KMS-11 (cell line): ENCODE results near the gene GPS2.

Source experiments
- H2AFZ ChIP-seq: fragments of 200-600 bp; sonication (generic); 2 replicates; pipeline ENCODE4 v1.6.1; 2016; ENCODE audit warnings: antibody characterized with exemption, mixed run types, low read depth
- H3K27ac ChIP-seq: fragments of 200-600 bp; sonication (generic); 2 replicates; pipeline ENCODE4 v1.6.1; 2016; ENCODE audit warnings: mild to moderate bottlenecking, mixed run types
- H3K27me3 ChIP-seq: fragments of 200-600 bp; sonication (generic); 2 replicates; pipeline ENCODE4 v1.6.1; 2017; ENCODE audit warnings: mild to moderate bottlenecking, low read depth, mixed run types, moderate library complexity; ENCODE audit not compliant: insufficient read depth
- H3K36me3 ChIP-seq: fragments of 200-600 bp; sonication (generic); 2 replicates; pipeline ENCODE4 v1.6.1; 2017; ENCODE audit warnings: mild to moderate bottlenecking, mixed run types; ENCODE audit not compliant: insufficient read depth
- H3K4me1 ChIP-seq: fragments of 200-600 bp; sonication (generic); 2 replicates; pipeline ENCODE4 v1.6.1; 2016; ENCODE audit warnings: mild to moderate bottlenecking, low read depth, mixed run types; ENCODE audit not compliant: poor library complexity, severe bottlenecking
- H3K4me2 ChIP-seq: fragments of 200-600 bp; sonication (generic); 2 replicates; pipeline ENCODE4 v1.7.0; 2016; ENCODE audit warnings: mild to moderate bottlenecking, mixed run types
- H3K4me3 ChIP-seq: fragments of 200-600 bp; sonication (generic); IDR thresholded peaks from 2 replicates; pipeline ENCODE4 v1.6.1; 2017; ENCODE audit warnings: low read depth, low read length, mixed read lengths; ENCODE audit not compliant: insufficient read depth
- H3K79me2 ChIP-seq: fragments of 200-600 bp; sonication (generic); 2 replicates; pipeline ENCODE4 v1.6.1; 2016; ENCODE audit warnings: low read depth, mixed run types; ENCODE audit not compliant: insufficient read depth
- H3K9ac ChIP-seq: fragments of 200-600 bp; sonication (generic); 2 replicates; pipeline ENCODE4 v1.6.1; 2016; ENCODE audit warnings: mild to moderate bottlenecking, mixed run types
- H4K20me1 ChIP-seq: fragments of 200-600 bp; sonication (generic); 2 replicates; pipeline ENCODE4 v1.6.1; 2016; ENCODE audit warnings: mild to moderate bottlenecking, mixed run types; ENCODE audit not compliant: insufficient read depth
- CTCF ChIP-seq: fragments of 200-600 bp; sonication (generic); conservative IDR thresholded peaks from 2 replicates; pipeline ENCODE4 v1.6.1; 2017; ENCODE audit warnings: low read depth, mild to moderate bottlenecking, antibody characterized with exemption, low read length, moderate library complexity, mixed read lengths

GPS2 gene

GRCh38 chr17:7292729-7293128 is 22.4 kb downstream of the GPS2 start:
- Histone ChIP-seq H3K4me2 (no peak overlapping the region), H3K27me3 (0 out of 2 replicates have a peak, but pooled peaks cover 2% of the 10 kb centered on the region), H4K20me1 (no peaks in the 10 kb centered on the region), H3K36me3 (no peaks in the 10 kb centered on the region), H3K9ac (no peak overlapping the region), H3K27ac (no peak overlapping the region), H3K79me2 (no peaks in the 10 kb centered on the region), H2AFZ (no peak overlapping the region), H3K4me3 (no peak overlapping the region), H3K4me1 (no peaks in the 10 kb centered on the region)
- no peak for TF ChIP-seq CTCF

DNA sequence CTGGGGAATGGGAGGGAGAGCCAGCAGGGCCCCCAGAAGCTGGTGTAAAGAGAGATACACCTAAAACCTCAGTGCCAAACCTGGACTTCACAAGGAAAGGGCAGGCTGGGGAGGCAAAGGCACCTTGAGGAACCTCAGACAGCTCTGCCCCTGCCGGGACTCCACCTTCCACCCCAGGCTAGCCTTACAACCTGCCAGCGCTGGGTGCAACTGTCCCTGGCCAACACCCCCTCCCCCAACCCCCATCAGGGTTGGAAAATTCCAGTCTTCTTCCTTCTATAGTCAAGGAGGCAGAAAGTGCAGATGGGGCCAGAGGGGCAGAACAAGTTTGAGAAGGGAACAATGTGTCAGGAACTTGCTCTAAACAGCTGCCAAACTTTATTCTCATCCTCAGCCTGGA is 23.0 kb downstream of the GPS2 start:
- Histone ChIP-seq H2AFZ (no peak overlapping the region), H3K4me3 (no peak overlapping the region), H3K27me3 (0 out of 2 replicates have a peak, but pooled peaks cover 2% of the 10 kb centered on the region), H3K9ac (no peak overlapping the region), H3K36me3 (no peaks in the 10 kb centered on the region), H3K4me2 (no peak overlapping the region), H3K27ac (no peak overlapping the region), H3K79me2 (no peaks in the 10 kb centered on the region), H4K20me1 (no peaks in the 10 kb centered on the region), H3K4me1 (no peaks in the 10 kb centered on the region)
- no peak for TF ChIP-seq CTCF

DNA sequence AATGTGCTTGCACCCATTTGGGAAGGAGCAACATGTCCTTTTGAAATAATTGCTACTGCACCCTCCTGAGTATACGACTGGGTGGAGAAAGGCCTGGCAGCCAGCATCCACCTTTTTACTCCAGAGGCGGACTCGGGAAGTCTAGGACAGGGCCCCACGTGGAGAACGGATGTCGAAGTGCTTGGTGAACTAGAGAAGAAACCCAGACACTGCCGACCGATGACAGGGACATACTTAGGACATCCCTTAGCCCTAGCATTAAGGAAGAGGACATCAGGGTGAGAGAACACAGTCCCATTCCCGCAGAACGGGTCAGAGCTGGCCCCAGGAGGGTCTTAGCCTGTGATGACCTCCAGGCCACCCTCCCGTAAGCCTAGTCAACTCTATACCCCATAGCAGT is 24.5 kb downstream of the GPS2 start:
- Histone ChIP-seq H2AFZ (no peak overlapping the region), H3K79me2 (no peaks in the 10 kb centered on the region), H3K4me3 (no peak overlapping the region), H3K9ac (no peak overlapping the region), H3K4me1 (no peaks in the 10 kb centered on the region), H3K27ac (no peak overlapping the region), H3K4me2 (no peak overlapping the region), H3K36me3 (no peaks in the 10 kb centered on the region), H4K20me1 (no peaks in the 10 kb centered on the region), H3K27me3 (0 out of 2 replicates have a peak, but pooled peaks cover 2% of the 10 kb centered on the region)
- TF ChIP-seq CTCF = no peak

DNA sequence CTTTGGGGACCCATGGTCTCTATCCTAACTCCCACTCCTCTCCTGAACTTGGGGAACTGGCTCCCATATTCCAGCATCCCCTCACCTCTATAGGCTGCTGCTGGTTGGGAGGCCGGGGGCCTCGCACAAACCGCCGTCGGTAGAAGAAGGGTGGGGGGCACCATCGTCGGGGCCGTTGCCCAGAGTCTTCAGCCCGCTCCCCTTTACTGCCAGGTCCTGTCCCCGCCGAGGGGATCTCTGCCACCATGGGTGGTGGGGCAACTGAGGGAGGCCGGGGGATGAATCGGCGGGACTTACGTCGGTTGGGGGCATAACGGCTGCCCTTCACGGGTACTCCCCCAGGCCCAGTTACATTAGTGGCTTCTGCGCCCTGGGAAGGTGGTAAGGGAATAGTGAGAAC is 25.0 kb downstream of the GPS2 start:
- H4K20me1 ChIP-seq = no peaks in the 10 kb centered on the region
- no peaks in the 10 kb centered on the region for H3K4me1 ChIP-seq
- no peaks in the 10 kb centered on the region for H3K79me2 ChIP-seq
- 0 out of 2 replicates have a peak, but pooled peaks cover 2% of the 10 kb centered on the region for H3K27me3 ChIP-seq
- no peak overlapping the region for H3K27ac ChIP-seq
- no peaks in the 10 kb centered on the region for H3K36me3 ChIP-seq
- H3K4me2 ChIP-seq = no peak overlapping the region
- TF ChIP-seq CTCF = no peak
- no peak overlapping the region for H3K4me3 ChIP-seq
- no peak overlapping the region for H3K9ac ChIP-seq
- H2AFZ ChIP-seq = no peak overlapping the region
